ENCODE measurements around the gene NOP9. TPM values are rescaled to one million over a fixed set of nuclear protein-coding genes. Genes with fewer than 3 reads are reported as not detected.
A peak's percentile ranks its signal among the peaks of the same experiment; 100 is the strongest.

NOP9 gene
- total RNA-seq, 1 donor from 2014 or later, result 14.8 TPM

GRCh38 chr14:24277606-24278321, 21.9 kb upstream of the NOP9 start:
- no peak overlapping the region for H3K4me2 ChIP-seq
- Mint-ChIP-seq H3K27me3 (ENCODE audit: insufficient read depth, low read depth) (peaks cover 2% of the 10 kb centered on the region), H3K27ac (no peak overlapping the region), H3K9me3 (no peaks in the 10 kb centered on the region), H3K4me3 (no peak overlapping the region), H3K4me1 (peaks cover 2% of the 10 kb centered on the region), H3K36me3 (peaks cover 2% of the 10 kb centered on the region)
- no peak for DNase-seq (ENCODE audit: low spot score)
- H3K9ac ChIP-seq, result no peak overlapping the region
- TF ChIP-seq CTCF (IDR thresholded peaks at IDR 0.05) (no peak), EZH2 (IDR thresholded peaks at IDR 0.05) (no peak), EZH2phosphoT487 (IDR thresholded peaks at IDR 0.05) (no peak)
- no peaks in the 10 kb centered on the region for H3F3A ChIP-seq (ENCODE audit: low read depth)
- H3K36me3 ChIP-seq, result no peaks in the 10 kb centered on the region
- no peaks in the 10 kb centered on the region for H3K27me3 ChIP-seq
- no peaks in the 10 kb centered on the region for H3K9me3 ChIP-seq (ENCODE audit: low read depth)
- H3K4me1 ChIP-seq, result no peaks in the 10 kb centered on the region
- no peak overlapping the region for H3K4me3 ChIP-seq
- no peak overlapping the region for H2AFZ ChIP-seq (replicated peaks)
- peaks cover under 1% of the 10 kb centered on the region for H3K79me2 ChIP-seq (ENCODE audit: low read depth)
- no peaks in the 10 kb centered on the region for H4K20me1 ChIP-seq (ENCODE audit: low read depth)
- H3K27ac ChIP-seq, result no peak overlapping the region

- Mint-ChIP-seq H3K4me1 (no peaks in the 10 kb centered on the region), H3K27ac (peak overlapping the region; percentile 25), H3K36me3 (peaks cover 2% of the 10 kb centered on the region), H3K27me3 (ENCODE audit: insufficient read depth, low read depth) (peaks cover 2% of the 10 kb centered on the region), H3K4me3 (no peak overlapping the region), H3K9me3 (no peaks in the 10 kb centered on the region)
- Histone ChIP-seq H2AFZ (replicated peaks) (no peak overlapping the region), H3K4me3 (no peak overlapping the region), H3K27ac (no peak overlapping the region), H3K9me3 (ENCODE audit: low read depth) (no peaks in the 10 kb centered on the region), H3K36me3 (no peaks in the 10 kb centered on the region), H3K4me2 (no peak overlapping the region), H3K9ac (no peak overlapping the region), H3K79me2 (ENCODE audit: low read depth) (no peaks in the 10 kb centered on the region), H3K4me1 (no peaks in the 10 kb centered on the region), H3F3A (ENCODE audit: low read depth) (no peaks in the 10 kb centered on the region), H3K27me3 (no peaks in the 10 kb centered on the region), H4K20me1 (ENCODE audit: low read depth) (no peaks in the 10 kb centered on the region)
- TF ChIP-seq CTCF (IDR thresholded peaks at IDR 0.05), result no peak
- no peak for TF ChIP-seq EZH2phosphoT487 (IDR thresholded peaks at IDR 0.05)
- no peak for TF ChIP-seq EZH2 (IDR thresholded peaks at IDR 0.05)
- no peak for DNase-seq (ENCODE audit: low spot score)
Measured at GRCh38 chr14:24278424-24278823, 21.2 kb upstream of the NOP9 start.

- no peak for DNase-seq (ENCODE audit: low spot score)
- H3K4me3 ChIP-seq, result no peak overlapping the region
- H3K27me3 ChIP-seq, result no peaks in the 10 kb centered on the region
- H3K27ac ChIP-seq, result no peak overlapping the region
- H3F3A ChIP-seq (ENCODE audit: low read depth), result no peaks in the 10 kb centered on the region
- no peaks in the 10 kb centered on the region for H4K20me1 ChIP-seq (ENCODE audit: low read depth)
- Mint-ChIP-seq H3K4me1 (no peaks in the 10 kb centered on the region), H3K4me3 (no peak overlapping the region), H3K27me3 (ENCODE audit: insufficient read depth, low read depth) (peaks cover 2% of the 10 kb centered on the region), H3K36me3 (no peaks in the 10 kb centered on the region), H3K27ac (no peak overlapping the region), H3K9me3 (no peaks in the 10 kb centered on the region)
- H3K4me2 ChIP-seq, result no peak overlapping the region
- no peaks in the 10 kb centered on the region for H3K4me1 ChIP-seq
- no peaks in the 10 kb centered on the region for H3K79me2 ChIP-seq (ENCODE audit: low read depth)
- no peak overlapping the region for H2AFZ ChIP-seq (replicated peaks)
- no peak overlapping the region for H3K9ac ChIP-seq
- no peak for TF ChIP-seq EZH2 (IDR thresholded peaks at IDR 0.05)
- TF ChIP-seq CTCF (IDR thresholded peaks at IDR 0.05), result peak; percentile 11
- TF ChIP-seq EZH2phosphoT487 (IDR thresholded peaks at IDR 0.05), result no peak
- H3K36me3 ChIP-seq, result no peaks in the 10 kb centered on the region
- no peaks in the 10 kb centered on the region for H3K9me3 ChIP-seq (ENCODE audit: low read depth)
Measured at GRCh38 chr14:24279301-24280186, 20.1 kb upstream of the NOP9 start.
